IMR-90 (cell line): ENCODE data around the gene FUT2. TPM values are rescaled to one million over a fixed set of nuclear protein-coding genes. Genes with fewer than 3 reads are reported as not detected.

Experiments
- ATAC-seq: fragments of 200-7000 bp; cut with Tn5 transposase; 2 replicates; pipeline ENCODE4 v1.9.1; 2020; ENCODE audit warnings: low read depth, mild to moderate bottlenecking, moderate library complexity
- BruUV-seq: library from RNA; stranded (reverse); fragments of 400-500 nt; replicated peaks from 2 replicates; lab custom pipeline; 2021; lab: Mats Ljungman, UMichigan
- CTCF ChIA-PET: fragments of 300-600 bp; formaldehyde crosslinking; extraction: SDS; loops from one replicate; lab custom pipeline; 2021; ENCODE audit warnings: antibody characterized with exemption; lab: Yijun Ruan, JAX
- POLR2A ChIA-PET: fragments of 300-600 bp; sonication (Branson Sonifier 250); formaldehyde crosslinking; loops from one replicate; lab custom pipeline; 2022; ENCODE audit warnings: antibody characterized with exemption; ENCODE audit not compliant: unreplicated experiment; lab: Charles Lee
- DNase-seq: peaks from one replicate; pipeline ENCODE4 v3.0.0; 2013
- H2AFZ ChIP-seq: replicated peaks from 2 replicates; pipeline ENCODE3; 2013; ENCODE audit warnings: low read length, mild to moderate bottlenecking; ENCODE audit not compliant: poor library complexity
- H2AK5ac ChIP-seq: 2 replicates; pipeline ENCODE4 v1.6.1; 2013; ENCODE audit warnings: low read depth, low read length, inconsistent platforms
- H2AK9ac ChIP-seq: replicated peaks from 2 replicates; pipeline ENCODE3; 2013; ENCODE audit warnings: mild to moderate bottlenecking, low read depth, low read length, moderate library complexity; ENCODE audit not compliant: poor library complexity
- H2BK120ac ChIP-seq: 2 replicates; pipeline ENCODE4 v1.6.1; 2013; ENCODE audit warnings: low read depth, low read length, inconsistent platforms
- H2BK15ac ChIP-seq: 3 replicates; pipeline ENCODE4 v1.6.1; 2013; ENCODE audit warnings: low read depth, low read length, inconsistent platforms
- H2BK20ac ChIP-seq: 2 replicates; pipeline ENCODE4 v1.6.1; 2013; ENCODE audit warnings: low read depth, mild to moderate bottlenecking, inconsistent platforms, low read length, moderate library complexity
- H2BK5ac ChIP-seq: 2 replicates; pipeline ENCODE4 v1.6.1; 2013; ENCODE audit warnings: mild to moderate bottlenecking, low read depth, low read length, inconsistent platforms; ENCODE audit not compliant: poor library complexity, severe bottlenecking
- H3K14ac ChIP-seq: replicated peaks from 2 replicates; pipeline ENCODE4 v1.6.1; 2013; ENCODE audit warnings: low read depth, low read length, inconsistent platforms
- H3K18ac ChIP-seq: 2 replicates; pipeline ENCODE4 v1.6.1; 2013; ENCODE audit warnings: low read depth, low read length, control low read depth
- H3K23ac ChIP-seq: 2 replicates; pipeline ENCODE4 v1.6.1; 2013; ENCODE audit warnings: low read depth, low read length, inconsistent platforms
- H3K27ac ChIP-seq: 2 replicates; pipeline ENCODE4 v1.5.1; 2013; ENCODE audit warnings: mild to moderate bottlenecking, control low read depth, low read length; ENCODE audit not compliant: insufficient read depth
- H3K27me3 ChIP-seq: 2 replicates; pipeline ENCODE4 v1.6.1; 2013; ENCODE audit warnings: low read length; ENCODE audit not compliant: control insufficient read depth, insufficient read depth
- H3K36me3 ChIP-seq: 2 replicates; pipeline ENCODE4 v1.6.1; 2013; ENCODE audit warnings: low read length, mixed read lengths; ENCODE audit not compliant: control insufficient read depth, insufficient read depth
- H3K4ac ChIP-seq: 2 replicates; pipeline ENCODE4 v1.6.1; 2013; ENCODE audit warnings: low read depth, low read length, inconsistent platforms
- H3K4me1 ChIP-seq: 2 replicates; pipeline ENCODE4 v1.6.1; 2013; ENCODE audit warnings: low read length, mixed read lengths; ENCODE audit not compliant: control insufficient read depth, insufficient read depth
- H3K4me2 ChIP-seq: 2 replicates; pipeline ENCODE4 v1.6.1; 2013; ENCODE audit warnings: low read depth, mild to moderate bottlenecking, control low read depth, low read length, moderate library complexity
- H3K4me3 ChIP-seq: 2 replicates; pipeline ENCODE4 v1.5.1; 2013; ENCODE audit warnings: low read depth, mild to moderate bottlenecking, control low read depth, low read length, moderate library complexity; ENCODE audit not compliant: insufficient read depth
- H3K56ac ChIP-seq: 2 replicates; pipeline ENCODE4 v1.6.1; 2013; ENCODE audit warnings: low read length, inconsistent platforms; ENCODE audit not compliant: insufficient read depth; ENCODE audit errors: extremely low read depth
- H3K79me1 ChIP-seq, 2 experiments: 2 replicates each; pipeline ENCODE4 v1.6.1; 2013; ENCODE audit warnings: low read length in 2 of 2, inconsistent platforms in 1 of 2, low read depth in 1 of 2
- H3K9ac ChIP-seq: 2 replicates; pipeline ENCODE4 v1.6.1; 2013; ENCODE audit warnings: low read depth, low read length, control low read depth
- H3K9me1 ChIP-seq: 2 replicates; pipeline ENCODE4 v1.6.1; 2013; ENCODE audit warnings: low read length, inconsistent platforms; ENCODE audit not compliant: insufficient read depth
- H3K9me3 ChIP-seq: 2 replicates; pipeline ENCODE4 v1.6.1; 2013; ENCODE audit warnings: low read length; ENCODE audit not compliant: control insufficient read depth, insufficient read depth
- H4K20me1 ChIP-seq: 2 replicates; pipeline ENCODE4 v1.6.1; 2013; ENCODE audit warnings: low read length, inconsistent platforms; ENCODE audit not compliant: insufficient read depth
- H4K5ac ChIP-seq: 2 replicates; pipeline ENCODE4 v1.6.1; 2013; ENCODE audit warnings: mild to moderate bottlenecking, low read depth, low read length, control low read depth
- H4K8ac ChIP-seq, 2 experiments: 2 replicates each; pipeline ENCODE4 v1.6.1; 2013; ENCODE audit warnings: low read depth in 2 of 2, low read length in 2 of 2, control low read depth in 1 of 2, inconsistent platforms in 1 of 2
- H4K91ac ChIP-seq: 2 replicates; pipeline ENCODE4 v1.6.1; 2013; ENCODE audit warnings: low read depth, low read length, inconsistent platforms; ENCODE audit not compliant: insufficient read depth
- BHLHE40 ChIP-seq: fragments of 150-350 bp; IDR thresholded peaks from 2 replicates; pipeline ENCODE4 v1.6.1; 2016; ENCODE audit warnings: mild to moderate bottlenecking, low read depth, low read length
- CHD1 ChIP-seq: IDR thresholded peaks from 2 replicates; pipeline ENCODE4 v1.6.1; 2012; ENCODE audit warnings: low read depth, low read length, improper control_type of control experiment
- ELK1 ChIP-seq: fragments of 150-350 bp; IDR thresholded peaks from 2 replicates; pipeline ENCODE4 v1.6.1; 2016; ENCODE audit warnings: low read depth, mild to moderate bottlenecking, low read length, moderate library complexity, borderline replicate concordance
- FOS ChIP-seq: fragments of 150-350 bp; IDR thresholded peaks from 2 replicates; pipeline ENCODE4 v1.6.1; 2016; ENCODE audit warnings: low read depth, low read length
- MAZ ChIP-seq: IDR thresholded peaks from 2 replicates; pipeline ENCODE4 v1.6.1; 2012; ENCODE audit warnings: low read depth, mild to moderate bottlenecking, low read length, improper control_type of control experiment, moderate library complexity, borderline replicate concordance
- MXI1 ChIP-seq: IDR thresholded peaks from 2 replicates; pipeline ENCODE4 v1.6.1; 2012; ENCODE audit warnings: low read depth, mild to moderate bottlenecking, low read length, moderate library complexity, borderline replicate concordance
- RAD21 ChIP-seq: IDR thresholded peaks from 2 replicates; pipeline ENCODE4 v1.6.1; 2012; ENCODE audit warnings: low read length, improper control_type of control experiment
- RCOR1 ChIP-seq: IDR thresholded peaks from 2 replicates; pipeline ENCODE4 v1.6.1; 2012; ENCODE audit warnings: mild to moderate bottlenecking, low read length, improper control_type of control experiment; ENCODE audit not compliant: insufficient replicate concordance
- RFX5 ChIP-seq: IDR thresholded peaks from 2 replicates; pipeline ENCODE4 v1.8.0; 2012; ENCODE audit warnings: low read depth, mild to moderate bottlenecking, low read length, moderate library complexity
- SMC3 ChIP-seq: fragments of 150-350 bp; IDR thresholded peaks from 2 replicates; pipeline ENCODE4 v1.6.1; 2016; ENCODE audit warnings: low read depth, mild to moderate bottlenecking, antibody characterized with exemption, low read length, moderate library complexity
- USF2 ChIP-seq: fragments of 150-350 bp; IDR thresholded peaks from 2 replicates; pipeline ENCODE4 v1.6.1; 2017; ENCODE audit warnings: mild to moderate bottlenecking, antibody characterized with exemption, low read length, low read depth
- WGBS, 2 experiments: methylation state at CpG; one replicate each; pipeline versions ENCODE4 v1.1.5 to v1.1.7; 2013; ENCODE audit warnings: missing lambda C conversion rate in 2 of 2; ENCODE audit not compliant: insufficient read length in 1 of 2; ENCODE audit errors: extremely low coverage in 2 of 2; 5-methylcytosine and 5-hydroxymethylcytosine counted together
- dilution Hi-C: fragments of 300-500 bp; cut with HindIII; formaldehyde crosslinking; loops from one replicate; pipeline ENCODE4 v1.14.3; 2018; ENCODE audit warnings: low sequenced_read_pairs; ENCODE audit not compliant: unreplicated experiment
- in situ Hi-C: fragments of 300-500 bp; cut with MboI; formaldehyde crosslinking; loops from 3 replicates; pipeline ENCODE4 v1.14.3; 2019; ENCODE audit warnings: low sequenced_read_pairs, inconsistent platforms, mixed read lengths
- intact Hi-C: fragments of 100-400 bp; cut with micrococcal nuclease; formaldehyde crosslinking; loops from 2 replicates; pipeline ENCODE4 v1.10.0; 2022
- polyA plus RNA-seq, 3 experiments: library from polyadenylated mRNA; depleted of rRNA; stranded (reverse); fragments of >200 nt; gene quantifications; 2 replicates each; pipeline ENCODE4 v1.2.3, GENCODE V29; 2012; ENCODE audit warnings: low replicate concordance in 1 of 3
- total RNA-seq: library from RNA; depleted of rRNA; stranded (reverse); fragments of >200 nt; gene quantifications from 2 replicates; pipeline ENCODE4 v1.2.3, GENCODE V29; 2012
- TF ChIP-seq, protein P1 (sequence below): conservative IDR thresholded peaks from 2 replicates; pipeline ENCODE4 v1.5.1; 2012; ENCODE audit warnings: mild to moderate bottlenecking, low read depth, low read length, improper control_type of control experiment

The FUT2 gene
- total and polyA plus RNA-seq, 2 of the 4 experiments (the other 2 are of a cell fraction) = not detected

GRCh38 chr19:48680436-48681126 lies 15.2 kb upstream of the FUT2 start:
- peak overlapping the region; percentile 62 for H2AFZ ChIP-seq
- no peak for DNase-seq
- ChIA-PET POLR2A (no interaction called here), CTCF (interaction anchor here (1.0 kb wide), 1 partner anchor 16 kb away, joined by 3 read pairs; no protein-coding TSS in a partner anchor)
- H2BK15ac ChIP-seq = no peak overlapping the region
- no peak overlapping the region for H2BK20ac ChIP-seq
- no peak overlapping the region for H4K5ac ChIP-seq
- no peak overlapping the region for H2BK5ac ChIP-seq
- peaks cover 3% of the 10 kb centered on the region; the same call in 1 of the 2 replicates for H3K4me1 ChIP-seq
- H3K36me3 ChIP-seq = no peaks in the 10 kb centered on the region
- no peak overlapping the region for H2AK9ac ChIP-seq
- in situ Hi-C loops = no loop called here
- H3K14ac ChIP-seq = no peak overlapping the region
- no peak overlapping the region for H4K91ac ChIP-seq
- ATAC-seq = peak; percentile 19; the same call in 1 of the 2 replicates
- no peak overlapping the region for H3K18ac ChIP-seq
- H2BK120ac ChIP-seq = no peak overlapping the region
- no peak overlapping the region for H3K56ac ChIP-seq
- dilution Hi-C loops = no loop called here
- H3K27ac ChIP-seq = no peak overlapping the region
- 0 out of 2 replicates have a peak overlapping the region, but pooled peaks have one; percentile 17 for H3K4ac ChIP-seq
- H4K20me1 ChIP-seq = peaks cover 6% of the 10 kb centered on the region; the same call in 1 of the 2 replicates
- H3K9ac ChIP-seq = no peak overlapping the region
- intact Hi-C loops = no loop called here
- no TSS peak for BruUV-seq
- H3K79me1 ChIP-seq = no peaks in the 10 kb centered on the region
- H3K23ac ChIP-seq = no peak overlapping the region
- no peak overlapping the region for H3K4me3 ChIP-seq
- peak overlapping the region; percentile 24 for H2AK5ac ChIP-seq
- H3K9me3 ChIP-seq = no peaks in the 10 kb centered on the region
- peaks cover 7% of the 10 kb centered on the region for H3K9me1 ChIP-seq
- TF ChIP-seq RAD21 (no peak), USF2 (no peak), CHD1 (no peak), RCOR1 (no peak), SMC3 (no peak), ELK1 (no peak), RFX5 (no peak), FOS (no peak), MAZ (no peak), BHLHE40 (no peak), MXI1 (no peak)
- TF ChIP-seq, protein P1, sequence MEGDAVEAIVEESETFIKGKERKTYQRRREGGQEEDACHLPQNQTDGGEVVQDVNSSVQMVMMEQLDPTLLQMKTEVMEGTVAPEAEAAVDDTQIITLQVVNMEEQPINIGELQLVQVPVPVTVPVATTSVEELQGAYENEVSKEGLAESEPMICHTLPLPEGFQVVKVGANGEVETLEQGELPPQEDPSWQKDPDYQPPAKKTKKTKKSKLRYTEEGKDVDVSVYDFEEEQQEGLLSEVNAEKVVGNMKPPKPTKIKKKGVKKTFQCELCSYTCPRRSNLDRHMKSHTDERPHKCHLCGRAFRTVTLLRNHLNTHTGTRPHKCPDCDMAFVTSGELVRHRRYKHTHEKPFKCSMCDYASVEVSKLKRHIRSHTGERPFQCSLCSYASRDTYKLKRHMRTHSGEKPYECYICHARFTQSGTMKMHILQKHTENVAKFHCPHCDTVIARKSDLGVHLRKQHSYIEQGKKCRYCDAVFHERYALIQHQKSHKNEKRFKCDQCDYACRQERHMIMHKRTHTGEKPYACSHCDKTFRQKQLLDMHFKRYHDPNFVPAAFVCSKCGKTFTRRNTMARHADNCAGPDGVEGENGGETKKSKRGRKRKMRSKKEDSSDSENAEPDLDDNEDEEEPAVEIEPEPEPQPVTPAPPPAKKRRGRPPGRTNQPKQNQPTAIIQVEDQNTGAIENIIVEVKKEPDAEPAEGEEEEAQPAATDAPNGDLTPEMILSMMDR = no peak
- WGBS, 2 experiments = 92% methylated on average over 21 of the region's 45 CpGs; no CpG with 5 or more reads in 1 of the 2 experiments
- H4K8ac ChIP-seq = no peak overlapping the region
- peaks cover 12% of the 10 kb centered on the region for H3K27me3 ChIP-seq
- no peak overlapping the region for H3K4me2 ChIP-seq
